Lower leg skin (tissue), 4 donors: ENCODE data around the gene KIAA0040. TPM values are rescaled to one million over a fixed set of nuclear protein-coding genes. Genes with fewer than 3 reads are reported as not detected.

Experiments
- DNase-seq, 2 donors: peaks; one replicate each; pipeline ENCODE4 v3.0.0-alpha.2; 2019; ENCODE audit warnings: low spot score in 2 of 2
- H3K4me3 ChIP-seq: fragments of 200-600 bp; sonication (generic); 2 replicates; pipeline ENCODE4 v1.5.1; 2017; ENCODE audit warnings: mild to moderate bottlenecking, low read depth; ENCODE audit not compliant: poor library complexity, severe bottlenecking
- POLR2A ChIP-seq, 2 donors: fragments of 450-650 bp; IDR thresholded peaks; one replicate each; pipeline ENCODE4 v1.6.1; 2016 to 2017; ENCODE audit warnings: antibody characterized with exemption in 2 of 2, mild to moderate bottlenecking in 1 of 2, moderate library complexity in 1 of 2
- WGBS, 2 donors: methylation state at CpG; one replicate each; pipeline ENCODE4 v1.1.5; 2018; 5-methylcytosine and 5-hydroxymethylcytosine counted together
- intact Hi-C: fragments of 100-400 bp; cut with DNase I; formaldehyde crosslinking; loops from one replicate; pipeline ENCODE4 v1.15.0; 2023; ENCODE audit warnings: low total_unique reads
- total RNA-seq, 4 donors: library from RNA; depleted of rRNA; stranded (reverse); fragments of >200 nt; gene quantifications; one replicate each; pipeline ENCODE4 v1.1.0, GENCODE V29; 2016
- TF ChIP-seq, protein P1 (sequence below), 3 donors: fragments of 450-650 bp; IDR thresholded peaks; one replicate each; pipeline ENCODE4 v1.5.1; 2016; ENCODE audit warnings: antibody characterized with exemption in 3 of 3, mild to moderate bottlenecking in 3 of 3, moderate library complexity in 2 of 3

KIAA0040 gene
- total RNA-seq, 4 donors from 2014 or later: 12.3 to 16.3 (median 15.0) TPM

DNA sequence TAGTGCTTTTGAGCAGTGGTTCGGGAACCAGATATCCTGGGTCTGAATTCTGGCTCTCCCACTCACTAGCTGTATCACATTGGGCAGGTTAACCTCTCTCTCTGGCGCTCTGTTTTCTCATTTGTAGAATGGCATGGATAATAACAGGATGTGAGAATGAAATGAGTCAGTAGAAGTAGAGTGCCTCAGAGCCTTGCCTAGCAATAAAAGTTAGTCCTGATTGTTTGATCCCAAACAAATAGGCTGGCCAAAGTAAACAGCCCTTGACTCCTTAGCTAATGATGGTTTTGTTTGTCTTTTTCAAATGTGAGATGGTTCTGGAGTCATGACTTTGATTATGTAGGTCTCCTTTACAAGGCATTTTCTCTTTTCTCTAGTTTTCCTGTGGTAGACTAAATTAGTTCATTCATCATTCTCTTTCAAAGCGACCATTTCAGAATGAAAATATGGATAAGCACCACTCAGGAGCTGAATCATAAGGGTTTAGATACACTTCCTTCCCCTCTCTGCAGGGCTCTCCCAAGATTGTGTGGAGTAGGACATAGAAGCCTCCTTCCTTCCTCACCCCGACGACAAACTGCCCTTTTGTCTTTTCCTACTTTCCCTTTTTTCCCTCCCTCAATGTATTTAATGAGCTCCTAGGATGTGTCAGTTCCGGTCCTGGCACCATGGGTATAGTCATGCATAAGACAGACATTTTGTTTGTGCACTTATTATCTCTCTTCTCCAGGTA, 23.1 kb downstream of the KIAA0040 start:
- H3K4me3 ChIP-seq: no peak overlapping the region
- no peak for DNase-seq
- 80 to 82% methylated on average over 6 of the region's 6 CpGs for WGBS, 2 donors
- intact Hi-C loops: no loop called here
- TF ChIP-seq, protein P1, sequence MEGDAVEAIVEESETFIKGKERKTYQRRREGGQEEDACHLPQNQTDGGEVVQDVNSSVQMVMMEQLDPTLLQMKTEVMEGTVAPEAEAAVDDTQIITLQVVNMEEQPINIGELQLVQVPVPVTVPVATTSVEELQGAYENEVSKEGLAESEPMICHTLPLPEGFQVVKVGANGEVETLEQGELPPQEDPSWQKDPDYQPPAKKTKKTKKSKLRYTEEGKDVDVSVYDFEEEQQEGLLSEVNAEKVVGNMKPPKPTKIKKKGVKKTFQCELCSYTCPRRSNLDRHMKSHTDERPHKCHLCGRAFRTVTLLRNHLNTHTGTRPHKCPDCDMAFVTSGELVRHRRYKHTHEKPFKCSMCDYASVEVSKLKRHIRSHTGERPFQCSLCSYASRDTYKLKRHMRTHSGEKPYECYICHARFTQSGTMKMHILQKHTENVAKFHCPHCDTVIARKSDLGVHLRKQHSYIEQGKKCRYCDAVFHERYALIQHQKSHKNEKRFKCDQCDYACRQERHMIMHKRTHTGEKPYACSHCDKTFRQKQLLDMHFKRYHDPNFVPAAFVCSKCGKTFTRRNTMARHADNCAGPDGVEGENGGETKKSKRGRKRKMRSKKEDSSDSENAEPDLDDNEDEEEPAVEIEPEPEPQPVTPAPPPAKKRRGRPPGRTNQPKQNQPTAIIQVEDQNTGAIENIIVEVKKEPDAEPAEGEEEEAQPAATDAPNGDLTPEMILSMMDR (IDR thresholded peaks at IDR 0.05): no peak
- TF ChIP-seq POLR2A (IDR thresholded peaks at IDR 0.05): no peak

DNA sequence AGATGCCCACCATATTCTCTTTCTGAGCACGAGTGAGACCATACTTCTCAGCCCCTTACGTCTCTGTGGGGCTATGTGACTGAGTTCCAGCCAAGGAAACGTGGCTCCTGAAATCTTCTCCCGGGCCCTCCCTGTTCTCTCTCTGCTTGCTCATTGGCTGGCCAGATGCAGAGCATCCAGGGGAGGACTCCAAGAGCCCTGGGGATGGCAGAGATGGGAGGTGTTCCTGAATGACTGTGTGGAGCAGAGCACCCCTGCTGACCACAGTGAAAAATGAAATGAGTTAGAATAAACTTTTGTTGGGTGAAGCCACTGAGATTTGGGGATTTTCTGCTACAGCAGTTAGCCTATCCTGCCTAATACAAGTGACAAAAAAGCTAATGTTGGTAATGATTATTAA, 23.8 kb downstream of the KIAA0040 start:
- H3K4me3 ChIP-seq: no peak overlapping the region
- DNase-seq: no peak
- intact Hi-C loops: no loop called here
- TF ChIP-seq, protein P1 (IDR thresholded peaks at IDR 0.05): no peak
- TF ChIP-seq POLR2A (IDR thresholded peaks at IDR 0.05): no peak
- 92 to 97% methylated on average over 4 of the region's 4 CpGs for WGBS, 2 donors

DNA sequence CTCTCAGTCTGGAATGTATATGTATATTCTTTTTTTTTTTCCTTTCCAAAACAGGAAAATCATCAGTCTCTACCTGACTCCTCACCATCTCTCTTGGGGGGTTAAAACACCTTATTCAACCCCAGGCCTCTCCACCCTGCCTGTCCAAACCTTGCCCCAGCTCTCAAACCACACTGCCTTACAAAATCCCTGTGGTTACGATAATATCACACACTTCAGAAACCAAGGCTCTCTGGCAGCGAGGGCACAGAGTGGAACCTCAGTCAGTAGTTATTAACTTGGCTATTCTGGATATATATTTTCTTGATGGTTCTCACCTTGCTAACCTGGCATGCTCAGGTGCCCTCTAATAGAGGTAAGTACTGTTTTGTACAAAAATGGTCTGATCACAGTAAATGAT, 24.7 kb downstream of the KIAA0040 start:
- no peak for DNase-seq
- H3K4me3 ChIP-seq: no peak overlapping the region
- no peak for TF ChIP-seq POLR2A (IDR thresholded peaks at IDR 0.05)
- TF ChIP-seq, protein P1 (IDR thresholded peaks at IDR 0.05): no peak
- WGBS, 2 donors: 83 to 92% methylated on average over 2 of the region's 2 CpGs
- intact Hi-C loops: no loop called here

- 83 to 91% methylated on average over 5 of the region's 5 CpGs for WGBS, 2 donors
- no peak for DNase-seq
- H3K4me3 ChIP-seq: no peak overlapping the region
- TF ChIP-seq, protein P1 (IDR thresholded peaks at IDR 0.05): no peak
- no peak for TF ChIP-seq POLR2A (IDR thresholded peaks at IDR 0.05)
- intact Hi-C loops: no loop called here
Observed at GRCh38 chr1:175166746-175167145, 25.8 kb downstream of the KIAA0040 start.

- intact Hi-C loops: no loop called here
- DNase-seq: no peak
- WGBS, 2 donors: 93 to 94% methylated on average over 2 of the region's 2 CpGs
- TF ChIP-seq POLR2A (IDR thresholded peaks at IDR 0.05): no peak
- TF ChIP-seq, protein P1 (IDR thresholded peaks at IDR 0.05): no peak
- H3K4me3 ChIP-seq: no peak overlapping the region
Observed at GRCh38 chr1:175164751-175165150, 27.8 kb downstream of the KIAA0040 start.

DNA sequence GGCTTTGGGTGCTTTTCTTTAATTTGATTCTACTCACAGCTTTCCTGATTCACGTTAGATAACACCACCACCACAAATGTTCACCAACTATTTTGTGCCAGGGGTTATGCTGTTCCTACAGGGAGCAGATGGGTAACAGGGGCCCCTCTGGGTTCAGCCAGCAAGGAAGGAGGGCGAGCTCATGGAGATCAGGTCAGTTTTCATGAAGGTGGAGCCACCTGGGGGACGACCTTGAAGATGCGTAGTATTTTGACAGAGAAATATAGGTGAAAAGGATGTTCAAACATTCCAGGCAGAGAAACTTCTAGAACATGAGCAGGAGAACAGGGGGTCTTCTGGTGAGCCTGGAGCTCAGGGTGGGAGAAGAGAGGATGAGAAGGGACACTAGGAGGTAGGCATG, 28.9 kb downstream of the KIAA0040 start:
- intact Hi-C loops: no loop called here
- TF ChIP-seq, protein P1 (IDR thresholded peaks at IDR 0.05): no peak
- TF ChIP-seq POLR2A (IDR thresholded peaks at IDR 0.05): no peak
- 61 to 81% methylated on average over 4 of the region's 4 CpGs for WGBS, 2 donors
- DNase-seq: no peak
- no peak overlapping the region for H3K4me3 ChIP-seq
